Activated CD8-positive, alpha-beta memory T cell treated with anti-CD3 and anti-CD28 coated beads for 4 hours (primary cell): ENCODE data around the gene KLHL25.

ENCODE experiments used
- DNase-seq, 2 donors: peaks; one replicate each; pipeline ENCODE4 v3.0.0-alpha.2; 2020; ENCODE audit warnings: low read depth in 2 of 2

KLHL25 gene

DNA sequence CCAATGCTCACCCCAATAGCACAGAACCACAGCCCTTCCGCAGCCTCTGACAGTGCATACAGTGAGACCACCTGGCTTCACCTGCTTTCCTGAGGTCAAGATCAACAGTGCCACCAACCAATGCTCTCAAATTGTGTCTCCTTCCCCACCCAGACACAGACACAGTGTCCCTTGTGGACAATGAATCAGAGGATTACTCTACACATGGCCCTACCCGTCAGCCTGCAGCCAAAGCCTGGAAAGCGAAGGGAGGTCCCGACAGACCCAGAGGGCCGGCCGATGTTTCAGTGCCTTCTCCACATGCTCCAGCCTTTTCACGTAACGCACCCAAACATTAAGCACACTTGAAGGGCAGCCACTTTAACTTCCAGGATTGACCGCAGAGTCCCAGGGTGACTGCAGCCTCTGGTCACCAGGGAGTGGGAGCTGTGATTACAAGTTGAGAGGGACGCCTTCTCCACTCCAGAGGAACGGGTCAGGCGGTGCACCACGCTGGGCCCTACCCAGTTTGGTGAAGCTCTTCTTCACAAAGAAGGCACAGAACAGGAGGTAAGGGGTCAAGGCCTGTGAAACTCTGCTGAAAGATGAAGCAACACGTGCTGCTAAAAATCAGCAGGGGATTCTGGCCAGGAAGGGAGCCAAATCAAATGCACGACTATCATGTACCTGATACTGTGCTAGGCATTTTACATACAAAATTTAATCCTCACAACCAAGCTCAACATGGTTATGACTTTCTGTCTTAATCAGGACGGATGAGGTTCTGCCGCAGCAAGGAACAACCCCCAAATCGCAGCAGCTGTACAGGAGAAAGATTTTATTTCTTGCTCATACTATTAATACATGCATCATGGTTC is 17.2 kb downstream of the KLHL25 start:
- no peak for DNase-seq

DNA sequence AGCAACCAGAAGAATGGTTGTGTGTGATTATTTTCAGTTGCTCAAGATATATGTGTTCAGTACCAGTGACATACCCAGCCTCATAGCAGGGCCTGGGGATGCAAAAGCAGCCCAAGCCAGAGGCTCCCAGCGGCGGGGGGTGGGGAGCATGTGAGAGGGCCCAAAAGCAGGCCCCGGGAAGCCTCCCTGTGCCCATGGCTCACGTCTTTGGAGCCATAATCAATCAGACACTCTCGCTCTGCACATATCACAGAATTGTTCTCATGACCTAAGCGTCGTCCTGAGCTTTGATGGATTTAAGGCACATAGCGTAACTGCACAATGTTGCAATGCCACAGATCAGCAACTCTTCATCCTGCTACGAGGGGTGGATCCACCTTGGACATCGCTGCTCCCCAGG is 20.8 kb downstream of the KLHL25 start:
- DNase-seq = no peak

DNA sequence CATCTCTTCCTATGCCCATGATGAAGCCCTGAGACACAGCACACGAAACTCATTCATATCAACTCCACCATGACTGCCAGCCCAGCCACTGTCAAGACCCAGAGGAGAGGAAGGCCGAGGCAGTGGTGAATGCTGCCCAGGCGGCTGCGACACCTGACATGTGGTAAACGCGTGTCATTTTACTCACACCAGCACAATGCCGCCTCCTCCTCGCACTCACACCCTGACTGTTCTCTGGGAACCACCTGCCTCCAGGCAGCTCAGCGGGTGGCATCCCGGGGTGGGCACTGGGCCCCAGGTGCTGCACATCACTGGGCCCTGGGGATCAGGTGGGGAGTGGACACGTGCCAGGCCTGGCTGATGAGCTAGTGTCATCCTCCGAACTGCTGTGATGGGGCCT is 21.5 kb downstream of the KLHL25 start:
- no peak for DNase-seq

DNA sequence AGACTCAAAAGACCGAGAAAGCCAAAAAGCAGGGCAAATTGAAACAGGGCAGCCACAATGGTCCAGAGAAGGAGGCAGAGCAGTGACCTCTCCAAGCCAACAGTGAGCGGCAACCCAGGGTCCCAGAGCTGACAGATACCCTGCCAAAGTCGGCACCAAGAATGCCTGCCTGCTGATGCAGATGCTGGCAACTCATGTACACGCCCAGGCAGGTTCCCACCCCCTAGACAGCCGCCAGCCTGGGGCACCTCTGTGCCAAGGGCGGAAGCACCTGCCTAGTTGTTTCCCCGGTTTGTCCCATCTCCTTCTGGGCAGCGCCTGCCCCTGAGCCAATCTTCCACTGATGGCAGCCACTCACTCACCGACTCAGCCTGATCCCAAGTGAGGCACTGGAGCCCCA is 22.1 kb downstream of the KLHL25 start:
- no peak for DNase-seq

DNA sequence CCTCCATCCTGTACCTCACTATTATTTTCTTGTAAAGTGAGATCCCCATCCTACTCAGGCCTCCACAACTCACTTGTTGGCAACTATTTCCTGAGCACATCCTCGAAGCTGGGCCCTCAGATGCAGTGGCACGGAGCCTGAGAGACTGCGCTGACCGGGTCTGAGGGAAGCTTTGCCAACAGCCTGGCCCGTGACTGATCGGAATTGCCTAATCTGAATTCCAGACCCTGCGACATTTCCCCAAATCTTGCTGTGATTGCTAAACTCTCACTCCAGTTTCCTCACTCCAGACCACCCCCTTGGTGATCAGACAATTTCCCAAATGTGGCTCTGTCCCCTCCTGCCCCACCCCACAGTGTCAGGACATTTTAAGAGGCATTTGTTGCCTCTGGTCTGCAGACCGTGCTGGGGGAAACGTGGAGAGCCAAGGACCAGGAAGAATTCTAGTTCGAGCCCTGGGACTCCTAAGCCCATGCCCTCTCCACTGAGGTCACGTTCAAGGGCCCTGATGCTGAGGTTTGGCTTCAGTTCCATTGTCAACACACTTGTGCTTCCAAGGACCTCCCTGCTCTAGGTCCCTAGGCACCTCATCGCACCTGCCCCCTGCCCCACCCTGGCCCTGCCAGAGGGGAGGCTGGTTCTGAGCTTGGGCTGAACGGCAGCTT is 22.8 kb downstream of the KLHL25 start:
- no peak for DNase-seq

DNA sequence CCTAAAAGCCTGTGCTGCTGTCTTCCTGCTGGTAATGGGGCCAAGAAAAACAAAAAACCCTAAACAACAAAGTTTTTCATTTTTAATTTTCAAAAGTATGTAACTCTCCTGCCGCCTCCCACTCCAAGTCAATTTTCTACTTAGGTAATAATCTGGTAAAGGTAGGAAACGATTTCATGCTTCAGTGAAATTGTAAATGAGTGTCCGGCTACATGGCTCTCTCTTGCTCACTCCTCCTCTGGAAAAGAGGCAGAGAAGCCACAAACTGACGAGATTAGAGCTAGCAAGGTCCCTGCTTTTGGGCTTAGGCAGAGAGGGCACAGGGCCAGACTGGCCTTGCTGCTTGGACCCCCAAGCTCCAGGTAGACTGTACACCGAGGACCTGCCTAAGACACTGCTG is 23.5 kb downstream of the KLHL25 start:
- no peak for DNase-seq

DNA sequence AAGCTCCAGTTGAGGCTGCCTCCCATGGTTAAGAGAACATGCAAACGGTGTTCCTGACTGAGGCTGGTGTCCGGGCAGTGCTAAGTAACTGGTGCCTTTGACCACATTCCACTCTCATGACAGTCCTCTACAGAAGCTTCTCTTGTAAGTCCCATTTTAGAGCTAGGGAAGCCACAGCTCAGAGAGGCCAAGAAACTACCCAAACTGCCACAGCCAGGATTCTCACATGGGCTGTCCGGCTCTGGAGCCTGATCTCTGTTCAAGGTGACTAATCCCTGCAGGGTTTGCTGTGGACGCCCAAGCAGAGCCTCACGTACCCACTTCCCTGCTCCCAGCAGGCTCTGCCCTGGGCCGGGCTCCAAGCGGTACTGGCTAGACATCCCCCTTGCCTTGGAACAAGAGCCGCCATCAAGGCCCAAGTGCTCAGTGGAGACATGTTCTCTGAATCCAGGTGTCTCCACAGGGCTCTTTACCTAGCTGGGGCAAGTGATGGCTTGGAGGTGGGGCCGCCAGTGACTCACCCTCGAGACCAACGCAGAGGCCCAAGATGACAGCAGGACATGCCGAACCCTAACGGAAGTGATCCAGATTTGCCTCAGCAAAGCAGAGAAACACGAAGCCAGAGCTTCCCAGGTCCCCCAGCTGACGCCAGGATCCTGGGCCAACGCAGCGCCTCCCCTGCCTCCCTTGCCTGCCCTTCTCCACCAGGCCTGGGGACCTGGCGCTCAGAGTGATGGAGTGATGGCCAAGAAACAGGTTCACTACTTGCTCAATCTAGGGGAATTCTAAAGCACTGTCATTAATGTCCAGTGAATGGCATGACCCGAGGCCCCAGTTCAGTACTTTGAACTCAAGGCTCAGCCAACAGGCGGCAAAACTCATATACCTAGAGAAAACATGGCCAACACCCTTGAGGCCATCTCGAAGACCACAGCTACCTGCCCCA is 24.4 kb downstream of the KLHL25 start:
- DNase-seq = no peak

DNA sequence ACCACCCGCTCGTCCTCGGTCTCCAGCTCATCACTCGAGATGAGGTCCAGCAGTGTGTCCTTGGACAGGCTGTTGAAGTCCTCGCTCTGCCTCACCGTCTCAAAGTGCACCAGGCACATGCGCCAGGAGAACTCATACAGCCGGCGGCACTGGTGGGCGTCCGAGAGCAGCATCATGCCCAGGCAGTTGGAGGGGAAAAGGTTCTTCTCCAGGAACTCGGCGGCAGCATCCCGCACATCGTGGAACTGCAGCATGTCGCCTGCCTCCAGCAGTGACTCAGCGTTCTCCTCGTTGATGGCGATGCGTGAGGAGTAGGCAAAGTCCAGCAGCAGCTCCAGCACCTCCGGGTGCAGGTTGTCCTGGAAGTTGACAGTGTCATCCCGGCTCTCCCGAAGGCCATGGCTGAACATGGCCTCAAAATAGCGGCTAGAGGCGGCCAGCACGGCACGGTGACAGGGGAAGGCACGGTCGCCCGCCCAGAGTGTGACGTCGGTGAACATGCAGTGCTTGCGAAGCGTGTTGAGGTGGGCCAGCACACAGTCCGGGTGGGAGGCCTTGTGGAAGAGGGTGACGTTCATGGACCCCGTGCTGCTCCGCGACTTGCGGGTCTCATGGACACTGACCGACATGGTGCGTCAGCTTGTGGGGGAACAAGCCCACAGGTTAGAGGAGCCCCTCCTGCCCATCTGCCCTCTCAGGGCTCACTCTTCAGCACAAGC is 25.4 kb downstream of the KLHL25 start:
- no peak for DNase-seq

DNA sequence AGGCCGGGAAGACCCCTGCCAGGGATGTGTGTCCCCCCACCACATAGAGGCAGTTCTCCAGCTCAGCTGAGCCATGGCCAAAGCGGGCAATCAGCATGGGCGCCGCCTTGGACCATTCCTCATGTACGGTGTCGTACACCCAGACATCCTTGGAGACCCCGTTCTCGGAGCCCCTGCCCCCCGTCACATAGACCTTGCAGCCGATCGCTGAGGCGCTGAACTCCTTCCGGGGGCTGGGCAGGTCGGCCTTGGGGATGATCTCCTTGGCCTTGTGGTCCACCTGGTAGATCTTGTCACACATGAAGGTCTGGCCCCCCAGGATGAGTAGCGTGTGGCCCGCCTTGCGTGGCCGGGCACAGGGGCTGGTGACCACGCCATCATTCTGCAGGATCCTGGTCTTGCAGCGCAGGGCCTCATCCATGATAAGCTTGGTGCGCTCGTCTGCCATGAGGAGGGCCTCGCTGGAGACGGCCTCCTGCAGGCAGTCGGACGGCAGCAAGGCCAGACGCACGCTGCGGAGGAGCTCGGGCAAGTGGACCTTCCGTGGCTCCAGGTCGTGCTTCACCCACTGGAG is 26.0 kb downstream of the KLHL25 start:
- no peak for DNase-seq

DNA sequence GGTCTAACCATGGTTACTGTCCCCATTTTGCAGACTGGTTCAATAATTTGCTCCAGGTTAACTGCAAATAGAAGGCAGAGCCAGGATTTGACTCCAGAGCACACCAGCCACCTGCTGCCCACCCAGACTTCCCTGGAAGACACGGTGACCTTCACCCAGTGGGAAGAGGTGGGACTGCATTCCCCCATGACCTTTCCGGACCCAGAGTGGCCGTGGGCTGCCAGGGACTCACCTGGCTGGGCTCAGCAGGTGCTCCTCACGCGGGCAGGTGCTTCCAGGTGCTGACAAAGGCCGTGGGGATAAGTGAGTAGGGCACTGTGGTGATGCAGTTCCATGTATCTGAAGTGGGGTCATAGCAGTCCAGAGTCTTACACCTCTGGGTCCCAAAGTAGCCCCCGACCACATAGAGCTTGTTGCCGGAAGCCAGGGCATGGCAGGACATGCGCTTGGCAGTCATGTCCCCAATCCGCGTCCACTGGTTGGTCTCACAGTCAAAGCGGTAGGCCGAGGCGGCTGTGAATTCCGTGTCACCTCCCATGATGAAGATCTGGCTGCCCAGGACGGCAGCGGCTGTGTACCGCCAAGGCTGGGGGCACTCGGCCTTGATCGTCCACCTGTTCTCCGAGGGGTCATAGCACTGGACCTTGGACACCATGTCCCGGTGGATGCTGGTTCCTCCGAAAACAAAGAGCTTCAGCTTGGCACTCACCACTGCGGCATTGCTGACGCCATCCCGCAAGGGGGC is 26.8 kb downstream of the KLHL25 start:
- DNase-seq = no peak

DNA sequence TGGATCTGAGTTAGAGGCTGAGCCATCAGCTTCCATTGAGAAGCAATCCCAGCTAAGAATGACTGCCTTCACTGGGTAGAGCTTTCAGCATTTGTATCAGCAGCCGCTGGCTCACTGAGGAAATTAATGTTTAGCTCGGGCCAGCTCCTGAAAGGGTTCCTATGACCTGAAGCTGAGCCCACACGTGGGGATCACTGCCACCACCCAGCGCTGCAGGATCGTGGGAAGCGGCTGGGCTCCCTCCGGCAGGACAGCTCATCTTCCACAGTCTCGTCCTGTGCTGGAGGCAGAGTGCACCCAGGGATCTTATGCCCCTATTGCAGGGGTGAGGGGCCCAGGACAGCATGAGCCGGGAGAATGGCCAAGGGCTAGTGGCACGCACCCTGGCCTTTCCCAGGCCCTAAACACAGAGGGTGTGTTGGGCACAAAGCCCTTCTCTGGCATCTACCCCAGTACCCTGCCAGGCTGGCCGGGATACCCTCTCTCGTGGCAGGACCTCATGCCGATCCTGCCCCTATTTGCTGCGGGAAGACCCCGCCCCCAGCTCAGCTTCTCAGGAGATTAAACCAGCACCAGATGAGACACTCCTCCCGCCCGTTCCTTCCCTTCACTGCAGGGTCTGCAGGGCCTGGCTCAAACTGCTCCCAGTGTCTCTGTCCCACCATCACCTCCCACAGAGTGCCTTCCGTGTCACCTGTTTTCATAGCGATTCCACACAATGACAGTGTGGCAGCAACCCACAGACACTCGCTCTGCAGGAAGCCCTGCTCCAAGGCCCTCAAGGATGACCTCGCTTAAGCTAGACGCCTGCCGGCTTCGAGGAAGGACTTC is 28.5 kb downstream of the KLHL25 start:
- no peak for DNase-seq

DNA sequence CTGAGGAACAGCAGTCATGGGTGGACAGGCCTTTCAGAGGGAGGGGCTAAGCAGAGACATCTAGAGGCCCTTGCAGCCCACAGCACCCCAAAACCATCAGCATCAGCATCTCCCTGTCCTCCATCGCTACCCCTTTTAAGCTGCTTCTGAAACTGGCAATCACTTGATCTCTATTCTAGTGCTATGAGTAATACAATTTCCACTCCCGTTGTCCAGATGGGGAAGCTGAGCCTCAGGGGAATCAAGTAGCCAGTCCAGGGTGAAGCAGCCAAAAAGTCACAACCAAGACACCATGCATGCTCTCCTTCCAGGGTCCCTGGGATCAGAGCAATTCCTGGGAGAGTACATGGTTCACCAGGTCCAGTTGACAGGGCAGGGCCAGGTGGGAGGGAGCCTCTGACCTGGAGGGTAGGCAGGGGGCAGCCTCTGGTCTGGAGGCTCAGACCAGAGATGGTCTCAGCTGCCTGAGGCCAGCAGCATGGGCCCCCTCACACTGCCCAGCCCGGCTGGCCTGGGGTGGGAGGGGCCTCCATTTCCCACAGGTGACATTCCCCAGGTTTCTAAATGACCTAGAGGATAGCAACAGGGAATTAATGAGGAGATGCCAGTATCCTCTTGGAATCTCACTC is 30.0 kb downstream of the KLHL25 start:
- DNase-seq = no peak

DNA sequence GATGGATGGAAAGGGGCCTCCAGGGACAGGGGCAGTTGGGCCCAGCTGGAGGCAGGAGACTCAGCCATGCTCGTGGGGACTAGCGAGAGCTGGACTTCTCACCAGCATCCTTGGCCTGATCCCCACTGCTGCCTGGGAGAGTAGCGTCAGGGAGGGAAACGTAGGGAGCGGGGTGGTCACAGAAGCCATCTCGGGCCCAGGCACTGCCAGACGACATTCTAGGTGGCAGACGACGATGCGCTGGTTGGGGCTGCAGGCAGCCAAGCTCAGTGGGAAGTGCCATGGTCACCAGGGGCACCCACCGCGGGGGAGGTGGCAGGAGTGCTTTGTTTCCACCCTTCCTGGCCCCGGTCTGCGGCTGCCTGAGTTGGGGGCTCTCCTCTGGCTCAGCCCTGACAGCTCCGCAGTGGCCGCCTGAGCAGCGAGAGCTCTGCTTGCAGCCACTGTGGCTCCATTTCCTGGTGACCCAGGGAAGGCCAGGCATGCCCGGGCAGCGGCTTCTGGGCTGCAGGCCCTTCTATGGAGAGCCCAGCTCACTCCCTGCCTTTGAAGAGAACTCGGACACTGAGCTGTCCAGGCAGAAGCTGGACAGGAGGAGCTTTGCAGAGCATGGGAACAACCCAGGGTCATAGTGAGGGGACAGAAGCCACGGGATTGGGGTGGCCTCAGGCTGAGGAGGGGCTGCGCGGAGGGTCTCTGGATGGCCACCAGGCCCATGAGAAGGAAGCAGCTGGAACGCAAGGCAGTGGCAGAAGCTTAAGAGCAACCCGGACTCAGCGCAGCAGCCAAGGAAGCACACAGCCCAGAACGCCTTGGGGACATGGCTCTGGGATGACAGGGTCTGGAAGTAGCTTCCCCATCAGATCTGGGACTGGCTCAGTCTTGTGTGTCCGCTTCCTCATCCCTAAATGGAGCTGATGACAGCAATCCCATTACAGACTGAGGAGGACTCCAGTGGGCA is 30.8 kb downstream of the KLHL25 start:
- no peak for DNase-seq

DNA sequence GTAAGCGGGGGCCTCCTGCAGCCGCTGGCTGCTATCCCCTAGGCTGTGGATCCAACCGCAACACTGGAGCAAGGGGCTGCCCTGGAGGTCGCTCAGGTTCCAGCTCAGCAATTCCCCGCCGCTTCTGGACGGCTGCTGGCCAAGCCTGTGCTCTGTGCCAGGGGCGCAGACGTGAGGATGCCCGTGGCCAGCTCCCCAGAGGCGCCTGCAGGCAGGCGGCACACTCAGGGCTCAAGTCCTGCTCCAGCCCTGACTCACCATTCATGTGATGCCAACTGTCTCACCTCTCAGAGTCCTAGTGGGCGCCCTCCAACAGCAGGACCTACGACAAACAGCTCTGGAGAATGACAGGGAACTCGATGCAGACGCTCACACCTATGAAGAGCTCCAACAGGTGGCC is 31.6 kb downstream of the KLHL25 start:
- DNase-seq = no peak

DNA sequence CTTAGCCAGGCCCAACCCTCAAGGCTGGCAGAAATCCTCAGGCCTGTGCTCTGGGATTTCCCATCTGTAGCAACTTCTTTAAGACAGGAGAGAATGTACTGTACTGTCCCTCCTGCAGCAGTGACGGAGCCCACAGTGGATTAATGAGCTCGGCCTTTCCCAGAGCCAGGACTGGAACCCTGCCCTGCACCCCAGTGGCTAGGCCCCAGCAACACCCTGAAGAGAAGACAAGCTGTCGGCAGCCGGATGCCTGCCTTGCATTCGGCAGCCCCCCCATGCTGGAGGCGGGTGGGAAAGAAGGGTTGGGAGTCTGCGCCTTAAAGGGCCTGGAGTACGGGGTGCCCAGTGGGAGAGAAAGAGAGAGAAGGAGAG is 32.0 kb downstream of the KLHL25 start:
- no peak for DNase-seq

DNA sequence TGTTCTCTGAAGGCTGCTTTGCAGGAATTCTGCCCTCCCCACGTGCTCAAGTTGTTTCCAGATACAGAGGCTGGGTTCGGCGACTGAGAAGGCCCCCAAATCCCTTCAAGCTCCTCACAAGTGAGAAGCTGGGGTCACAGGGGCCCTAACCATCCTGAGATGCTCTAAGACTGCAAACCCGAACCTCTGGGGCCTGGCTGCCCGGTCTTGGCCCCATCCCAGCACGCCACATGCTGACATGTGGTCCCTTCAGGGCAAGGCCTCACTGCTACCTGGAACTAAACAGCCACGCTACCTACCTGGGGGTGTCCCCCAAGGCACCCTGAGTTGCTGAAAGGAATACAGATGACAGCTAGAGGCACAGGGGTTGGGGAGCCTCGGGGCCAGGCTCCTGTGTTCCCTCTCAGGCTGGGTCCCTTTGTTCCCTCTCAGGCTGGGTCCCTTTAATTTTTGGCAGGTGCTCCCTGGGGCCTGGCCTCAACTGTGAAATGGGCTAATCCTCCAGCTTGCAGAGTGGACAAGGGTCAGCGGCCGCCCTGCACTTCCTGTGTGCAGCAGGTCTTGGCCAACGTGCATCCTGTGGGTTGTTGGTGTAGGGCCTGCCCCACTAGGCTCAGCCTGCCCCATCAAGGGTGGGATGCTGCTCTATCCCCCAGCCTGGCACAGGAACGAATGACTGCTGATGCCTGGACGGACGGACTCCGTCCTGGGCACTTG is 32.5 kb downstream of the KLHL25 start:
- no peak for DNase-seq

DNA sequence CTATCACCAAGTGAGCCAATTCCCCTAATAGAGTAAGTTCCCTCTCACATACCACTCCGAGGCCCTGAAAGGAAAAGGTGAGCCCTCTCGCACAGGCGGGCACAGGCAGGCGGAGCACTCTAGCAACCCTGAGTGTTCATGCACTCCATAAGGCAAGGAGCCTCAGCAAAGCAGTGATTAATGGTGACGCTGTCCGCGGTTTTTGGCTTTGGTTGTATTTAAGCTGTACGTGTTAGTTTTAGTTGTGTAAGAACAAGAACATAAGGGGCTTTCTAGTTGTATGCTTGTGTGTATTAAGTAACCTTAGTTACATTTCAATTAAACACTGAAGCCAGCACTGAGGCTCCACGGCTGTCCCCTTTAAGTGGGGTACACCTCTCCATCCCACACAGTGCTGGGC is 33.1 kb downstream of the KLHL25 start:
- DNase-seq = no peak
